NCI-H1417 treated with DMSO at 0.1 percent for 48 hours (cell line): ENCODE measurements around the gene ANKRD36.
"Not testable (repeated sequence)": the region's sequence is repeated elsewhere in the genome, so short reads cannot be mapped to it uniquely, and the experiment has no call there.

Experiments
- DNase-seq: peaks from one replicate; lab custom pipeline; 2025; lab: John Stamatoyannopoulos, UW

The ANKRD36 gene

GRCh38 chr2:97113882-97114255, 916 bp downstream of the ANKRD36 start:
- DNase-seq: not testable (repeated sequence)

- DNase-seq: not testable (repeated sequence)
Measured at GRCh38 chr2:97129090-97129489, 16.1 kb downstream of the ANKRD36 start.

- DNase-seq: not testable (repeated sequence)
Measured at GRCh38 chr2:97144016-97144415, 31.1 kb downstream of the ANKRD36 start.

GRCh38 chr2:97166548-97166947, 53.6 kb downstream of the ANKRD36 start:
- not testable (repeated sequence) for DNase-seq

GRCh38 chr2:97167938-97168337, 55.0 kb downstream of the ANKRD36 start:
- not testable (repeated sequence) for DNase-seq

GRCh38 chr2:97168583-97168982, 55.6 kb downstream of the ANKRD36 start:
- DNase-seq: not testable (repeated sequence)

DNA sequence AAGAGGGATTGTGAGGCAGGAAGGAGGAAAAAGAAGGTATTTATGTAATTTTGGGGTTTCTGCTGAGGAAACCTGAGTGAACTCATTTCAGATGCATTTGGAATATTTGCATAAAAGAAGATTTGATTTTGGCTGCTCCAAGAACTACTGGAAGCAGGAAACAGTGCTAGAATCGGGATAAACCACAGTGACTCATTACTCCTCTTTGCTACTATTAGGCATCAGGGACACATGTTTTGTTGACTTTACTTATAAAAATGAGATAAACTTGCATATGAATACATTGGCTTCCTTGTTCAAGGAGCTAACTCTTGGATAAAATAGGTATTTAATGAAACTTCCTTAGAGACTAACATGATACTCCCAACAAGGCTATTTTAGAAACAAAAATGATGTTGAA, 67.4 kb downstream of the ANKRD36 start:
- not testable (repeated sequence) for DNase-seq

DNA sequence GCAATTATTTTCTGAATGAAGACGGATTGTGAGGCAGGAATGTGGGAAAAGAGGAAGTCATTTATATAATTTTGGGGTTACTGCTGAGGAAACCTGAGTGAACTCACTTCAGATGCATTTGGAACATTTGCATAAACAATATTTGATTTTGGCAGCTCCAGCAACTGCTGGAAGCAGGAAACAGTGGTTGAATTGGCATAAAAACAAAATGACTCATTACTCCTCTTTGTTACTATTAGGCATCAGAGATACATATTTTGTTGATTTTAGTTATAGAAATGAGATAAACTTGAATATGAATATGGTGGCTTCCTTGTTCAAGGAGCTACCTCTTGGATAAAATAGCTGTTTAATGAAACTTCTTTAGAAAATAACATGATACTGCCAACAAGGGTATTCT, 82.4 kb downstream of the ANKRD36 start:
- not testable (repeated sequence) for DNase-seq

- DNase-seq: not testable (repeated sequence)
Measured at GRCh38 chr2:97197251-97197650, 84.3 kb downstream of the ANKRD36 start.

- not testable (repeated sequence) for DNase-seq
Measured at GRCh38 chr2:97200887-97201286, 87.9 kb downstream of the ANKRD36 start.

- DNase-seq: not testable (repeated sequence)
Measured at GRCh38 chr2:97202643-97203250, 89.8 kb downstream of the ANKRD36 start.

DNA sequence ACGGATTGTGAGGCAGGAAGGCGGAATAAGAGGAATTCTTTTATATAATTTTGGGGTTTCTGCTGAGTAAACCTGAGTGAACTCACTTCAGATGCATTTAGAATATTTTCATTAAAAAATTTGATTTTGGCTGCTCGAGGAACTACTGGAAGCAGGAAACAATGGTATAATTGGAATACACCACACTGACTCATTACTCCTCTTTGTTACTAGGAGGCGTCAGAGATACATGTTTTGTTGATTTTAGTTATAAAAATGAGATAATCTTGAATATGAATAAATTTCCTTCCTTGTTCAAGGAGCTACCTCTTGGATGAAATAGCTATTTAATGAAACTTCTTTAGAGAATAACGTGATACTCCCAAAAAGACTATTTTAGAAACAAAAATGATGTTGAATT, 97.4 kb downstream of the ANKRD36 start:
- no peak for DNase-seq

DNA sequence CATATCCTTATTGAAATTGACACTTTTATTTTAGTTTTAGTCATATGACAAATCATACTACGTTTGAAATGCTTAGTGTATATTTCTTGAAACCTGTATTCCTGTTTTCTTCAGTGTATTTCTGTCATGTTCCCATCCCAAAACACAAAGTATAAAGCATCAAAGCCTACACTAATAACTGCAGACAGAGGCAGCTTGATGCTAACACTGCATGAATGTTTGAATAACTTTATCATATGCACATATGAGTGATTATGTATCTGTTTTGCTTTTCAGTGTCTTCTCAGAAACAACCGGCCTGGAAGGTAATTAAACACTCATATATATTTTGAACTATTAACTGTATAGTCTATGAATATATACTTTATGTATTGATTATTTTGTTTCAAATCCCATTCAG, 102.1 kb downstream of the ANKRD36 start:
- not testable (repeated sequence) for DNase-seq

DNA sequence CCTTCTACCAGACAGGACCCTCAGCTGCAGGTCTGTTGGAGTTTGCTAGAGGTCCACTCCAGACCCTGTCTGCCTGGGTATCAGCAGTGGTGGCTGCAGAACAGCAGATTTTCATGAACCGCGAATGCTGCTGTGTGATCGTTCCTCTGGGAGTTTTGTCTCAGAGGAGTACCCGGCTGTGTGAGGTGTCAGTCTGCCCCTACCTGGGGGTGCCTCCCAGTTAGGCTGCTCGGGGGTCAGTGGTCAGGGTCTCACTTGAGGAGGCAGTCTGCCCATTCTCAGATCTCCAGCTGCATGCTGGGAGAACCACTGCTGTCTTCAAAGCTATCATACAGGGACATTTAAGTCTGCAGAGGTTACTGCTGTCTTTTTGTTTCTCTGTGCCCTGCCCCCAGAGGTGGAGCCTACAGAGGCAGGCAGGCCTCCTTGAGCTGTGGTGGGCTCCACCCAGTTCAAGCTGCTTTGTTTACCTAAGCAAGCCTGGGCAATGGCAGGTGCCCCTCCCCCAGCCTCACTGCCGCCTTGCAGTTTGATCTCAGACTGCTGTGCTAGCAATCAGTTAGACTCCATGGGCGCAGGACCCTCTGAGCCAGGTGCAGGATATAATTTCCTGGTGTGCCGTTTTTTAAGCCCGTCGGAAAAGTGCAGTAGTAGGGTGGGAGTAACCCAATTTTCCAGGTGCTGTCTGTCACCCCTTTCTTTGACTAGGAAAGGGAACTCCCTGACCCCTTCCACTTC, 118.1 kb downstream of the ANKRD36 start:
- DNase-seq: not testable (repeated sequence)

GRCh38 chr2:97232981-97233380, 120.0 kb downstream of the ANKRD36 start:
- not testable (repeated sequence) for DNase-seq

DNA sequence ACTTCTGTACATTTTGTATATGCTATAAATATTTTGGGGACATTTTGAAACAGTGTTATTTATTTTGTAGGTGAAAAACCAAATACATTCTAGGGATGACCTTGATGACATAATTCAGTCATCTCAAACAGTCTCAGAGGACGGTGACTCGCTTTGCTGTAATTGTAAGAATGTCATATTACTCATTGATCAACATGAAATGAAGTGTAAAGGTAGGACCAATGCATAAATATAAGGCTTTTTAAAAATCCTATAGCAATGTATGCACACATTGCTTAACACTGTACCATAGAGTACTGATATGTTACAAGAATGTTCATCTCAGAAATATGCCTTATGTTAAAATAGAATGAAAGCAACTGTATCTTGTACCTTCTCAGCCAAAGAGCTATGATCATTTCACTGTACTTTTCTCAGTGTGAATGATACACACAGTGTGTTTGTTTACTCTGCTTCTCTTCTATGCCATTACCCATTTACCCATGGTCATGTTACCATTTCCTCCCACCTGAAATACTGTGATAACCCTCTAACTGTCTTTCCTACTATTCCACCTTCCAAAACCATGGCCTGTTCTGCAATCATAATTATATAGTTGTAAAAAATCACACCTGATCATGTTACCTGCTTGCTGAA, 120.8 kb downstream of the ANKRD36 start:
- not testable (repeated sequence) for DNase-seq

DNA sequence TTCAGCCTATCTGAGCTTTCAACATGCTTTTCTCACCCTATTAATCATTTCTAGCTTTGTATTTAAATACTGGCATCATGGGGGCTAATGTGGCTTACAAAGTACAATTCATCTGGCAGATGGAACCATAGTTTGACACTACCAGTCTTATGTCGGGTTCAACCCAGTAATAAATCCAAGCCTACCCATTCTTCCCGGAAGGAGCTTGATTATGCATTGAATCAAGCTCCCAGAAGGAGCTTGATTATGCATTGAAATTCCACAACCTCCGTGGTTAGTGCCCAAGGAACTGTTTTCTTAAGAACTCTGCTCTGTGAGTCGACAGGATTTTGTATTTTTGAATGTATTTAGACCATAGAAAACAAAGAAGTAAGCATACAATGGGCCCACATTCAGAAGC, 148.2 kb downstream of the ANKRD36 start:
- DNase-seq: not testable (repeated sequence)

DNA sequence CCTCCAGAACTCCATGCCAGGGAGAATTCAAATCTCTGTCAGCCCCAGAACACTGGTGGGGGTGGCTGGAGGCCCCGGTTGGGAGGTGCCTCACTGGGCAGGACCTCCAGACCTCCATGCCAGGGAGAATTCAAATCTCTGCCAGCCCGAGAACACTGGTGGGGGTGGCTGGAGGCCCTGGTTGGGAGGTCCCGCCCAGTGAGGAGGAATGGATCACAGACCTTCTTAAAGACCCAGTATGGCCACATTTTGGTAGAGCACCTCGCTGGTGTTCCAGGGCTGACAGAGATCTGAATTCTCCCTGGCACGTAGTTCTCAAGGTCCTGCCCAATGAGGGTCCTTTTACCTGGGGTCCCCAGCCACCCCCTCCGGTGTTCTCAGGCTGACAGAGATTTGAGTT, 153.5 kb downstream of the ANKRD36 start:
- DNase-seq: not testable (repeated sequence)

DNA sequence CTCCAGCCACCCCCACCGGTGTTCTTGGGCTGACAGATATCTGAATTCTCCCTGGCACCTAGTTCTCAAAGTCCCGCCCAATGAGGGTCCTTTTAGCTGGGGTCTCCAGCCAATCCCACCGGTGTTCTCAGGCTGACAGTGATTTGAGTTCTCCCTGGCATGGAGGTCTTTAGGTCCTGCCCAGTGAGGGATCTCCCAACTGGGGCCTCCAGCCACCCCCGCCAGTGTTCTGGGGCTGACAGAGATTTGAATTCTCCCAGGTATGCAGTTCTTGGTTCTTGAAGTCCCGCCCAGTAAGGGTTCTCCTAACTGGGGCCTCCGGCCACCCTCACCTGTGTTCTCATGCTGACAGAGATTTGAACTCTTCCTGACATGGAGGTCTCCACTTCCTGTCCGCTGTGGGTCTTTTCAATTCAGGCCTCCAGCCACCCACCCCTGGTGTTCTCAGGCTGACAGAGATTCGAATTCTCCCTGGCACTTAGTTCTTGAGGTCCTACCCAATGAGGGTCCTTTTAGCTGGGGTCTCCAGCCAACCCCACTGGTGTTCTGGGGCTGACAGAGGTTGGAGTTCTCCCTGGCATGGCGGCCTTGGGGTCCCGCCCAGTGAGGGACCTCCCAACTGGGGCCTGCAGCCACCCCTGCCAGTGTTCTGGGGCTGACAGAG, 154.6 kb downstream of the ANKRD36 start:
- no peak for DNase-seq

DNA sequence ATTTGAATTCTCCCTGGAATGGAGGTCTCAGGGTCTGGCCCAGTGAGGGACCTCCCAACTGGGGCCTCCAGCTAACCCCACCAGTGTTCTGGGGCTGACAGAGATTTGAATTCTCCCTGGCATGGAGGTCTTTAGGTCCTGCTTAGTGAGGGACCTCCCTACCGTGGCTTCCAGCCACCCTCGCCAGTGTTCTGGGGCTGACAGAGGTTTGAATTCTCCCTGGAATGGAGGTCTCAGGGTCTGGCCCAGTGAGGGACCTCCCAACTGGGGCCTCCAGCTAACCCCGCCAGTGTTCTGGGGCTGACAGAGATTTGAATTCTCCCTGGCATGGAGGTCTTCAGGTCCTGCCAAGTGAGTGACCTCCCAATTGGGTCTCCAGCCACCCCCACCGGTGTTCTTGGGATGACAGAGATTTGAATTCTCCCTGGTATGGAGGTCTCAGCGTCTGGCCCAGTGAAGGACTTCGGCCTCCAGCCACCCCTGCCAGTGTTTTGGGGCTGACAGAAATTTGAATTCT, 155.2 kb downstream of the ANKRD36 start:
- not testable (repeated sequence) for DNase-seq

DNA sequence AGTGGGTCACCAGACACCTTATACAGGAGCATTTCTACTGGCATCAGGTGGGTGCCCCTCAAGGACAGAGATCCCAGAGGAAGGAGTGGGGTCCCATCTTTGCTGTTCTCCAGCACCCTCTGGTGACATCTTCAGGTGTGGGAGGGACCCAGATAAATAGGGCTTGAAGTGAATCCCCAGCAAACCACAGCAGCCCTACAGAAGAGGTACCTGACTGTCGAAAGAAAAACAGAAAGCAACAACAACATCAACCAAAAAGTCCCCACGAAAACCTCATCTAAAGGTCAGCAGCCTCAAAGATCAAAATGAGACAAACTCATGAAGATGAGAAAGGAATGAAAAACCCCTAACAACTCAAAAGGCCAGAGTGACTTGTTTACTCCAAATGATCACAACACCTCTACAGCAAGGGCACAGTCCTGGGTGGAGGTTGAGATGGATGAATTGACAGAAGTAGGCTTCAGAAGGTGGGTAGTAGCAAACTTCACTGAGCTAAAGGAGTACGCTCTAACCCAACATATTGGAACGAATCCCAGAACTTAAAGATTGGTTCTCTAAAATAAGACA, 163.4 kb downstream of the ANKRD36 start:
- DNase-seq: not testable (repeated sequence)

DNA sequence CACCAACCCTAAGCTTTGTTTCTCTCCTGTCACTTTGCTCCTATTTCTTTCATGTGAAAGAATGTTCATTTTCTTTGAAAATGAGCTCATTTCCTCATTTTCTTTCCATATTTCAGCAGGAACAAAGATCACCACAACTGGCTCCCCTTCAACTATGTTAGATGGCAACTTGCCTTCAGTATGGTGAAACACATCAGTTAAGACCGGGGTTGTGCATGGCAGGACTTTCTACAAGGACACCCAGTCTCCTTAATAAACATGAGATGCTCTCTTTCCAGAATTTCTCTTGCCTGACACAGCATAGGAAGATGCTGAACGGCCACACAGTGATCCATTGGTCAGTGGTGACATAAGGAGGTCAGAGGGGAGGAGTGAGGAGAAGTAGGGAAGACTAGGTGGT, 172.2 kb downstream of the ANKRD36 start:
- not testable (repeated sequence) for DNase-seq
